RWPE2 (cell line): ENCODE measurements around the gene FAM3B.

Experiments
- ATAC-seq: fragments of 200-7000 bp; cut with Tn5 transposase; 3 replicates; pipeline ENCODE4 v1.9.1; 2021; ENCODE audit warnings: low read depth
- DNase-seq: peaks from one replicate; pipeline ENCODE4 v3.0.0-alpha.2; 2020; ENCODE audit warnings: low spot score
- H3K27ac ChIP-seq: fragments of 450-650 bp; 2 replicates; pipeline ENCODE4 v1.5.1; 2017; ENCODE audit warnings: mild to moderate bottlenecking; ENCODE audit not compliant: poor library complexity, severe bottlenecking
- H3K27me3 ChIP-seq: fragments of 250-450 bp; sonication (Bioruptor Pico); 2 replicates; pipeline ENCODE4 v1.5.1; 2021; ENCODE audit warnings: mild to moderate bottlenecking, moderate library complexity; ENCODE audit not compliant: insufficient read depth, poor library complexity, severe bottlenecking
- H3K36me3 ChIP-seq: fragments of 250-450 bp; sonication (Bioruptor Pico); 2 replicates; pipeline ENCODE4 v1.5.1; 2020; ENCODE audit warnings: low read depth, mild to moderate bottlenecking, moderate library complexity
- H3K4me1 ChIP-seq: fragments of 250-450 bp; sonication (Bioruptor Pico); 2 replicates; pipeline ENCODE4 v1.5.1; 2021; ENCODE audit warnings: mild to moderate bottlenecking, moderate library complexity; ENCODE audit not compliant: insufficient read depth, poor library complexity, severe bottlenecking
- H3K4me3 ChIP-seq: fragments of 250-450 bp; sonication (Bioruptor Pico); 2 replicates; pipeline ENCODE4 v1.5.1; 2021; ENCODE audit warnings: mild to moderate bottlenecking, moderate library complexity; ENCODE audit not compliant: severe bottlenecking
- H3K9me3 ChIP-seq: fragments of 250-450 bp; sonication (Bioruptor Pico); 2 replicates; pipeline ENCODE4 v1.5.1; 2021; ENCODE audit warnings: mild to moderate bottlenecking, moderate library complexity; ENCODE audit not compliant: severe bottlenecking
- CTCF ChIP-seq: fragments of 450-650 bp; IDR thresholded peaks from one replicate; pipeline ENCODE4 v1.5.1; 2017; ENCODE audit warnings: mild to moderate bottlenecking, moderate library complexity; ENCODE audit not compliant: poor library complexity, severe bottlenecking

The FAM3B gene

DNA sequence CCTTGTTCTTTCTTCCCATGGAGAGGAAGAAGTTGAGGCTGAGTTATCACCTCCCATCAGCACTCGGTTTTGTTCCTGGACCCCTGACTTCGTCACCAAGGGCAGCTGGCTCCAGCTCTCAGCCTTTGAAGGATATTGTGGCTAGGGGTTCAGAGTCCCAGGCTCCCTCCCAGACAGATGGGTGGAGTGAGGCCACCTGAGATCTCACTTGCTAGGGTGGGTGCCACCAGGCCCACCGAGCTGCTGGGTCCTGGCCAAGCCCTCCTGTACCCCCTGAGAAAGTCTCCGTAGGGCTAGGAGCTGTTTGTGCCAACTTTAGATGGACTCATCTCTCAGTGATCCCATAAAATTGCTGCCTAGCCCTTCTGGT is 52.1 kb downstream of the FAM3B start:
- H3K4me3 ChIP-seq, result no peak overlapping the region
- DNase-seq, result no peak
- TF ChIP-seq CTCF, result no peak
- ATAC-seq, result no peak
- H3K27me3 ChIP-seq, result no peaks in the 10 kb centered on the region
- H3K27ac ChIP-seq, result no peak overlapping the region
- H3K4me1 ChIP-seq, result peaks cover 10% of the 10 kb centered on the region
- no peaks in the 10 kb centered on the region for H3K9me3 ChIP-seq
- no peaks in the 10 kb centered on the region for H3K36me3 ChIP-seq

DNA sequence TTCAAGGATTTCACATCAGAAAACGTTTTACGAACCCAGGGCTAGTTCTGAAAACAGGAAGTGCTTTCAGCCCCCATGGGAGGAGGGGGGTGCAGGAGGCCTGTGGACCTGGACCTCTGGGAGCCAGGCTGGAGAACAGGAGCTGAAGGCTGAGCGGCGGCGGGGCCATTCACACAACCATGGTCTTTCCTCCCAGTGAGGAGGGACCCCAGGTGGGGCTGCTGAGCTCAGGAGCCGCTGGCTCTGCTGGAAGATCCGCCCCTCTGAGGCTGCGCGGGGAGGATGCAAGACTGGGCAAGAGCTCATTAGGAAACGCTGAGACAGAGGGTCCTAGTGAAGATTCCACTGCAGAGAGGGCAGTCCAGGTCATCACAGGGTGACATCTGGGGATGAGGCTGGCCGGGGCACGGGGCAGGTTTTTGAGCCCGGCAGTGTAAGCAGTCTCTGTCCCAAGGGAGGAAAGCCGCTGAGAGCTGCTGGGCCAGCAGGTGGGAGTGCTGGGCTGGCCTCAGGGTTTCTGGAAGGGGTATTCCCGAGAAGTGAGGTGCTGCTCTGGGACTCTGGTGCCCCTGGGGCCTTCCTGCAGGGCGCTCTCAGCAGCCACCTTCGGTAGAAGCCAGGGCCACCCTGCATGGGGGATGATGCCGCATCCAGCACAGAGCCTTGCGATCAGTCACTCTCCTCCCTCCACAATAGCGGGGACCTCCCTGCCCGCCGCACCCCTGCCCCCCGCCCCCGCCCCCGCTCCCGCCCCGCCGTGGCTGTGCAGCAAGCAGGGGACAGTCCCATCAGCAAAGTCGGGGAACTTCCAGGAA is 52.7 kb downstream of the FAM3B start:
- H3K27me3 ChIP-seq, result no peaks in the 10 kb centered on the region
- H3K36me3 ChIP-seq, result no peaks in the 10 kb centered on the region
- TF ChIP-seq CTCF, result no peak
- no peaks in the 10 kb centered on the region for H3K9me3 ChIP-seq
- DNase-seq (no peak), ATAC-seq (no peak)
- no peak overlapping the region for H3K4me3 ChIP-seq
- no peak overlapping the region for H3K27ac ChIP-seq
- H3K4me1 ChIP-seq, result peaks cover 10% of the 10 kb centered on the region

DNA sequence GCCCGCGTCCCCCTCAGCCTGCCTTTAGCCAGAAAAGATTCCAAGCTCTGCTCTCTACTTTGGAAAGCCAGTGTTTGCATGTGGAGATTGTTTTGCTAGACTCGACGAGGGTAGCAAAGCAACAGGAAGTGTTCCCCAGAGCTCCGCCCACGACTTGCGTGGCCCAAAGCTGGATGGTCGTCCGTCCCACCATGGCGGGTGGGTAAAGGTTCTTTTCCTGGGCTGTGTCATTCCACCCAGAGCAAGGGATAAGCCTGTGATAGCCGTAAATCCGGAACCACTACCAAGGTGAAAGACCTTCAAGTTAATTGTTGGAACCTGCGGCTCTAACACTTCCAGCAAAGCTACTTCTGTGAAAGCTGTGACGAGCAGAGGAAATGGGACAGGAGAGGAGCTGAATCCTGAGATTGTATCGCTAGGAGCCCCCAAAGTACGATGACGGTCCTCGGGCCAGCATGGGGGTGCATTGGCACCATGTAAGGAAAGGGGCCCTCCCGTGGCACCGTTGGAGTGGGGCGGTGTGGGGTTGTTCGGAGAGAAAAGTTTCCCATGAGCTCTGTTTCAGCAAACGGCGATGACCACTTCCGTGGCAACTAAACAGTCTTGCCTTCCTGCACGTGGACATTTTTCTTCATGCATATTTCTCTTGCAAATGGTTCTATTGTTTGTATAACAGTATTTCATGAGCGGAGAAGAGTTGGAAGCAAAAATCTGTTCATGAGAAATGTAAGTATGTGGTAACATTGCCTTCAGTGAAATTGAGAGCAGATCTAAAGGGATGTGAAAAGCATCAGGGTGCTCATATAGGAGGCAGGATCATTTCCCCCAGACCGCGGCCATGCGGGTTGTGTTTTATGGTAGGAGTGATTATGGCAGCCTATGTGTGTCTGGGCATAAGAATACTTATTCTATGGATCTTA is 53.6 kb downstream of the FAM3B start:
- Histone ChIP-seq H3K4me1 (peaks cover 10% of the 10 kb centered on the region), H3K36me3 (no peaks in the 10 kb centered on the region), H3K9me3 (no peaks in the 10 kb centered on the region), H3K27ac (no peak overlapping the region), H3K27me3 (no peaks in the 10 kb centered on the region), H3K4me3 (no peak overlapping the region)
- no peak for ATAC-seq
- DNase-seq, result no peak
- no peak for TF ChIP-seq CTCF

- Histone ChIP-seq H3K27ac (no peak overlapping the region), H3K9me3 (no peaks in the 10 kb centered on the region), H3K27me3 (no peaks in the 10 kb centered on the region), H3K4me3 (no peak overlapping the region), H3K4me1 (peaks cover 10% of the 10 kb centered on the region), H3K36me3 (no peaks in the 10 kb centered on the region)
- TF ChIP-seq CTCF, result no peak
- no peak for ATAC-seq
- DNase-seq, result no peak
Observed at GRCh38 chr21:41370840-41371684, 54.5 kb downstream of the FAM3B start.
